Melanocyte of skin (primary cell): ENCODE results near the gene HTN1. TPM values are rescaled to one million over a fixed set of nuclear protein-coding genes. Genes with fewer than 3 reads are reported as not detected.

Experiments used
- total RNA-seq, 2 donors: library from RNA; depleted of rRNA; stranded (reverse); fragments of >200 nt; gene quantifications; 2 replicates each; pipeline ENCODE4 v1.2.3, GENCODE V29; 2012

The HTN1 gene
- total RNA-seq = not detected

GRCh38 chr4:70050138-70050537 is at the start of gene HTN1:
Gene HTN1 (plus strand): TSS chr4:70050438. CDS start chr4:70053077, 2,639 bp downstream.

GRCh38 chr4:70028159-70028558 is 22.1 kb upstream of the HTN1 start, which contains the start of gene HTN3:
Gene HTN3 (plus strand): TSS chr4:70028459. CDS start chr4:70030741, 2,282 bp downstream.

Other genes starting within 250 kb of the HTN1 start
- under 1 TPM in 1 of 2 donors, not detected in 1; under 0.01 TPM for gene SULT1E1, start 190.3 kb upstream of the HTN1 start, total RNA-seq
- gene CSN1S1, start 119.4 kb upstream of the HTN1 start, total RNA-seq = not detected
- not detected for gene CSN2, start 84.7 kb upstream of the HTN1 start, total RNA-seq
- not detected for gene STATH, start 54.5 kb upstream of the HTN1 start, total RNA-seq
- gene HTN3, start 22.0 kb upstream of the HTN1 start, total RNA-seq = not detected
- gene PRR27, start 103.8 kb downstream of the HTN1 start, total RNA-seq = not detected
- gene ODAM, start 145.3 kb downstream of the HTN1 start, total RNA-seq = not detected
- 100 to 1,000 TPM in 1 of 2 donors, not detected in 1; 183 TPM for gene FDCSP, start 175.7 kb downstream of the HTN1 start, total RNA-seq
- gene CSN3, start 192.2 kb downstream of the HTN1 start, total RNA-seq = not detected